Uterus (tissue), 2 donors: ENCODE results near the gene ZCRB1.

Experiments used
- CTCF ChIP-seq, 4 experiments: fragments of 200-600 bp in 2 of 4; fragments of 450-650 bp in 2 of 4; sonication (generic) in 2 of 4; IDR thresholded peaks; one replicate each; pipeline ENCODE4 v1.5.1; 2016 to 2019; ENCODE audit warnings: antibody characterized with exemption in 4 of 4, mild to moderate bottlenecking in 2 of 4, moderate library complexity in 1 of 4
- POLR2A ChIP-seq, 2 donors: fragments of 450-650 bp; IDR thresholded peaks; one replicate each; pipeline ENCODE4 v1.6.1; 2016; ENCODE audit warnings: antibody characterized with exemption in 2 of 2, mild to moderate bottlenecking in 1 of 2, moderate library complexity in 1 of 2

DNA sequence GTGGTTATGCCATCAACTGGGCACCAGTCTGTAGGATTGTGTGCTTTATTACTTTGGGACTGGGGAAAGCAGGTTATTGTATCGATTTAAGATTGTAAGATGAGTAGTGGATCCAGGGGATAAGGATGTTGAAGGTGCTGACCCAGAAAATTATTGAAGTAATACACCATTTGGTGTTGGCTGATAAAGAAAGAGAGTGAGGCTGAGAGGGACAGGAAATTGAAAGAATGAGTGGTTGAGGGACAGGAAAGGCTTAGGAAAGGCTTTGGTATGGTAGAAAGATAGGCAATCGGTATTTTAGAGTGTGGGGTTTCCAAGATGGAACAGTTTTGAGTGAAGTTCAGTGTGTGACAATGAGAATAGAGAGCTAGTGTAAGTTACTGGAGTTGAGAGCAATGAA lies 12.4 kb upstream of the ZCRB1 start:
- no peak for TF ChIP-seq CTCF (IDR thresholded peaks at IDR 0.05)
- TF ChIP-seq POLR2A (IDR thresholded peaks at IDR 0.05): no peak
